Measurements from ENCODE around the gene FNDC4. TPM values are rescaled to one million over a fixed set of nuclear protein-coding genes. Genes with fewer than 3 reads are reported as not detected.
A peak's percentile ranks its signal among the peaks of the same experiment; 100 is the strongest.

The FNDC4 gene
- total RNA-seq, 2 donors from 2014 or later: 10.4 to 20.8 TPM

DNA sequence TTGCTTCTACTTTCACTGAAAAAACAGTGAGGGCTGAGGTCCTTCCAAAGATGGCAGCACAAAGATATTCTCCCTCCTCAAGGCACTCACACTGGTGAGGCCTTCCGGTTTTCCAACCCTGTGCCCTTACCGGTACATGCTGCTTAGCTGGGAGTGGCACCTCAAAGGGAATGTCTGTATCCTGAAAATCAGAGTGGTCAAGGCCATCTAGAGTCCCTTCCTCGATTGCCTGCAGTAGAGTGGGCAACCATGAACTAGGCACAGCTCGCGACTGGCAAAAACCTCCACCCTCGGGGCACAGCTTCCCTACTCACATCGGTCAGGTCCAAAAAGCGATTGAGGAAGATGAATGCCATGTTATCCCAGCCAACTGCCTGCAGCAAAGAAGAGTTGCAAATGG lies 49.4 kb downstream of the FNDC4 start:
- H3K4me3 ChIP-seq: no peak overlapping the region
- ATAC-seq: no peak

DNA sequence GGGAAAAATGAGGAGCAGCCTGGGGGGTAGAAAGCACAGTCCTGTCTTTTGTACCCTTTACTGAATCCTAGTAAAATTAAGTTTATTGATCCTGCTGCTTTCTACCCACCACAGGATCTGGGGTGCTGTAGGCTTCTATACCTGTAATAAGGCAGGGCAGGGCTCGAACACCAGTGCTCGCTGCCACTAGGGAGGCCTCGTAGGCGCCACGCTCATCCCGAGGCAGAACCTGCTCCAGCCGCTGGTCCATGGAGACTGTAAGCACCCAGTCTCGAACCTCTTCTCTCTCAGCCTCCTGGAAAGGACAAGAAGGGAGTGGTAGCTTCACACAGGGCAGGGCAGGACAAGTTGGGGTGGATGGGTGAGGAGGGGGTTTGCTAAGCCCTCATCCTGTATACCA lies 49.8 kb downstream of the FNDC4 start:
- Histone ChIP-seq H3K4me3 (no peak overlapping the region), H3K4me1 (peaks cover 32% of the 10 kb centered on the region), H3K27me3 (no peaks in the 10 kb centered on the region), H3K27ac (peak overlapping the region; percentile 72 to 88 (median 84)), H3K9me3 (no peaks in the 10 kb centered on the region), H3K36me3 (replicated peaks in 1 of 2; ENCODE audit: insufficient read depth in 1 of 2, low read depth in 2 of 2) (peaks cover 7 to 16% of the 10 kb centered on the region in 2 donors)
- DNase-seq: no peak
- intact Hi-C loops (cut with DNase I): no loop called here
- TF ChIP-seq CTCF (IDR thresholded peaks at IDR 0.05) (no peak), POLR2A (IDR thresholded peaks at IDR 0.05) (no peak)
- 87 to 97% methylated on average over 8 of the region's 8 CpGs for WGBS, 2 donors
- no peak for ATAC-seq

More for the DNA sequence above, 49.4 kb downstream of the FNDC4 start:
- H3K9me3 ChIP-seq: no peaks in the 10 kb centered on the region
- intact Hi-C loops (cut with DNase I): no loop called here
- 83% methylated on average over 4 to 8 of the region's 8 CpGs for WGBS, 2 donors
- peaks cover 32% of the 10 kb centered on the region for H3K4me1 ChIP-seq
- H3K36me3 ChIP-seq (replicated peaks in 1 of 2; ENCODE audit: insufficient read depth in 1 of 2, low read depth in 2 of 2): peaks cover 7 to 12% of the 10 kb centered on the region in 2 donors
- no peak for DNase-seq
- H3K27ac ChIP-seq: peak overlapping the region; percentile 72 to 88 (median 84)
- no peaks in the 10 kb centered on the region for H3K27me3 ChIP-seq
- TF ChIP-seq POLR2A (IDR thresholded peaks at IDR 0.05): no peak

- DNase-seq: peak; percentile 22 to 50 (median 40)
- TF ChIP-seq CTCF (IDR thresholded peaks at IDR 0.05) (no peak), POLR2A (IDR thresholded peaks at IDR 0.05) (no peak)
- 38 to 63% methylated on average over 5 to 6 of the region's 6 CpGs for WGBS, 2 donors
- intact Hi-C loops (cut with DNase I): no loop called here
- Histone ChIP-seq H3K36me3 (replicated peaks in 1 of 2; ENCODE audit: insufficient read depth in 1 of 2, low read depth in 2 of 2) (peaks cover 7 to 29% of the 10 kb centered on the region in 2 donors), H3K27me3 (no peaks in the 10 kb centered on the region), H3K4me1 (peaks cover 32% of the 10 kb centered on the region), H3K27ac (peak overlapping the region; percentile 61 to 85 (median 80)), H3K4me3 (peak overlapping the region; percentile 28 to 44), H3K9me3 (no peaks in the 10 kb centered on the region)
- ATAC-seq: no peak
Observed at GRCh38 chr2:27442920-27443282, 52.1 kb downstream of the FNDC4 start.

DNA sequence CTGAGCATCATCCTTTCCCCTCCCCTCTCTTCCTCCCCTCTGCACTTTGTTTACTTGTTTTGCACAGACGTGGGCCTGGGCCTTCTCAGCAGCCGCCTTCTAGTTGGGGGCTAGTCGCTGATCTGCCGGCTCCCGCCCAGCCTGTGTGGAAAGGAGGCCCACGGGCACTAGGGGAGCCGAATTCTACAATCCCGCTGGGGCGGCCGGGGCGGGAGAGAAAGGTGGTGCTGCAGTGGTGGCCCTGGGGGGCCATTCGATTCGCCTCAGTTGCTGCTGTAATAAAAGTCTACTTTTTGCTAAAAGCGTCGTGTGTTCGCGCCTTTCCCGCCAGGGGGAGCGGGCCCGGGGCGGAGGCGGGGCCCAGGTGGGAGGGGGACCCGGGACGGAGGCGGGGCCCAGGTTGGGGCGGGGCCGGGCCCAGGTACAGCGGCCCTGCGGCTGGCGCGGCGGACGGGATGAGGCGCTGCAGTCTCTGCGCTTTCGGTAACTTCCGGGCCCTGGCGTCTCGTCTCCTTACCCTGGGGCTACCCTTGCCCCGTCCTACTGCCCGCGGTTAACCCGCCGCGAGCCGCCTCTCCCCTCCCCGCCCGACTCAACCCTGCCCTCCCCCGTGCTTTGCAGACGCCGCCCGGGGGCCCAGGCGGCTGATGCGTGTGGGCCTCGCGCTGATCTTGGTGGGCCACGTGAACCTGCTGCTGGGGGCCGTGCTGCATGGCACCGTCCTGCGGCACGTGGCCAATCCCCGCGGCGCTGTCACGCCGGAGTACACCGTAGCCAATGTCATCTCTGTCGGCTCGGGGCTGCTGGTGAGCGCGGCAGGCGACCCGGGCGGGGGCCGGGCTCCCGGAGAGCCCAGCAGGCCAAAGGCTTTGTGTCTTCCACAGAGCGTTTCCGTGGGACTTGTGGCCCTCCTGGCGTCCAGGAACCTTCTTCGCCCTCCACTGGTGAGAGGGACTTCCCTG lies 52.8 kb downstream of the FNDC4 start, which contains the start of gene KRTCAP3:
KRTCAP3 (plus strand) TSS at position 424 of the 962 bp plus-strand sequence; CDS start at position 456, 32 bp downstream.
- ATAC-seq (peak; percentile 93), DNase-seq (peak; percentile 87 to 91 (median 88))
- TF ChIP-seq POLR2A (IDR thresholded peaks at IDR 0.05) (peak; percentile 29 to 64 (median 58)), CTCF (IDR thresholded peaks at IDR 0.05) (peak; percentile 52 to 66 (median 63))
- intact Hi-C loops (cut with DNase I): no loop called here
- Histone ChIP-seq H3K4me1 (peaks cover 32% of the 10 kb centered on the region), H3K4me3 (peak within 1 kb of the TSS; percentile 28 to 44), H3K27me3 (no peaks in the 10 kb centered on the region), H3K9me3 (no peaks in the 10 kb centered on the region), H3K27ac (peak within 1 kb of the TSS; percentile 61 to 85 (median 80)), H3K36me3 (replicated peaks in 1 of 2; ENCODE audit: insufficient read depth in 1 of 2, low read depth in 2 of 2) (peaks cover 7 to 32% of the 10 kb centered on the region in 2 donors)
- 16 to 41% methylated on average over 20 to 62 of the region's 80 CpGs for WGBS, 2 donors

Small RNA genes within 50 kb of the gene (small RNA-seq; reads per million reads assigned to genes)
- not detected for gene RNU6-986P

Other genes starting within 250 kb of the FNDC4 start
- gene SLC30A3, start 232.2 kb downstream of the FNDC4 start, total RNA-seq: not detected
- 1 to 10 TPM in 1 of 2 donors, not detected in 1; 1.3 TPM for gene DNAJC5G, start 219.8 kb downstream of the FNDC4 start, total RNA-seq
- gene TRIM54, start 212.8 kb downstream of the FNDC4 start, total RNA-seq: under 1 TPM in 1 of 2 donors, not detected in 1; 0.26 TPM
- gene UCN, start 186.8 kb downstream of the FNDC4 start, total RNA-seq: 1 to 10 TPM in 1 of 2 donors, not detected in 1; 2.9 TPM
- 10 to 100 TPM; 56.7 to 64.3 TPM for gene MPV17, start 172.1 kb downstream of the FNDC4 start, total RNA-seq
- 10 to 100 TPM; 26.2 to 73.2 TPM for gene GTF3C2, start 138.4 kb downstream of the FNDC4 start, total RNA-seq
- gene EIF2B4, start 124.9 kb downstream of the FNDC4 start, total RNA-seq: 10 to 100 TPM; 24.9 to 39.2 TPM
- 10 to 100 TPM; 50.4 to 70.8 TPM for gene SNX17, start 124.6 kb downstream of the FNDC4 start, total RNA-seq
- 10 to 100 TPM; 11.7 to 22.1 TPM for gene ZNF513, start 114.5 kb downstream of the FNDC4 start, total RNA-seq
- gene PPM1G, start 85.6 kb downstream of the FNDC4 start, total RNA-seq: 10 to 100 TPM; 36.3 to 49.4 TPM
- gene NRBP1, start 66.6 kb downstream of the FNDC4 start, total RNA-seq: 10 to 100 TPM; 34.2 to 36.6 TPM
- gene KRTCAP3, start 52.8 kb downstream of the FNDC4 start, total RNA-seq: 10 to 100 TPM; 11.9 to 25.2 TPM
- gene IFT172, start 5.5 kb downstream of the FNDC4 start, total RNA-seq: 10 to 100 TPM; 14.3 to 41.2 TPM
- gene GCKR, start 1.6 kb upstream of the FNDC4 start, total RNA-seq: 1 to 10 TPM in 1 of 2 donors, not detected in 1; 1.6 TPM
- gene ZNF512, start 87.8 kb upstream of the FNDC4 start, total RNA-seq: 10 to 100 TPM; 11.9 to 63.3 TPM
- 1 to 10 TPM; 1.3 to 2.1 TPM for gene CCDC121, start 133.8 kb upstream of the FNDC4 start, total RNA-seq
- 10 to 100 TPM in 1 of 2 donors, 1 to 10 TPM in 1; 9.9 to 17.9 TPM for gene GPN1, start 133.8 kb upstream of the FNDC4 start, total RNA-seq
- gene SUPT7L, start 168.4 kb upstream of the FNDC4 start, total RNA-seq: 10 to 100 TPM; 18.4 to 29.3 TPM
- 10 to 100 TPM; 15.6 to 22.4 TPM for gene SLC4A1AP, start 168.7 kb upstream of the FNDC4 start, total RNA-seq